Endothelial cell of umbilical vein (primary cell): ENCODE results near the gene RAD51B. TPM values are rescaled to one million over a fixed set of nuclear protein-coding genes. Genes with fewer than 3 reads are reported as not detected.

Source experiments
- BruUV-seq: library from RNA; stranded (reverse); fragments of 400-500 nt; replicated peaks from 2 replicates; lab custom pipeline; 2021; lab: Mats Ljungman, UMichigan
- CTCF ChIA-PET: fragments of 300-600, 350-600 bp; sonication (Branson Sonifier 250); formaldehyde crosslinking; loops from one replicate; lab custom pipeline; 2021; ENCODE audit warnings: antibody characterized with exemption, inconsistent platforms; lab: Charles Lee
- POLR2A ChIA-PET: fragments of 300-600, 350-600 bp; sonication (Branson Sonifier 250); formaldehyde crosslinking; loops from one replicate; lab custom pipeline; 2021; ENCODE audit warnings: antibody characterized with exemption, inconsistent platforms; lab: Charles Lee
- DNase-seq: peaks from one replicate; pipeline ENCODE4 v3.0.0-alpha.2; 2011; ENCODE audit warnings: low read depth, low spot score
- FAIRE-seq: peaks from 2 replicates; lab custom pipeline; 2011; peaks lifted over from hg19 to GRCh38; lab: Jason Lieb, UNC
- H2AFZ ChIP-seq: 2 replicates; pipeline ENCODE4 v1.6.0; 2012; ENCODE audit warnings: low read depth, low read length, control low read depth, inconsistent platforms
- H3K27ac ChIP-seq: 2 replicates; pipeline ENCODE4 v1.5.1; 2011; ENCODE audit warnings: low read depth, mild to moderate bottlenecking, control low read depth, low read length, moderate library complexity; ENCODE audit not compliant: insufficient read depth
- H3K27me3 ChIP-seq, 2 experiments: 2 replicates each; pipeline versions ENCODE4 v1.6.0 to v1.6.1; 2011; ENCODE audit warnings: low read length in 2 of 2, mixed read lengths in 1 of 2; ENCODE audit not compliant: control insufficient read depth in 2 of 2, insufficient read depth in 2 of 2
- H3K36me3 ChIP-seq, 2 experiments: 2 replicates in 1 of 2; 3 replicates in 1 of 2; pipeline ENCODE4 v1.5.1; 2011; ENCODE audit warnings: low read length in 2 of 2, mild to moderate bottlenecking in 1 of 2, moderate library complexity in 1 of 2; ENCODE audit not compliant: control insufficient read depth in 2 of 2, insufficient read depth in 2 of 2; ENCODE audit errors: extremely low read depth in 1 of 2
- H3K4me1 ChIP-seq: 3 replicates; pipeline ENCODE4 v1.5.1; 2011; ENCODE audit warnings: mild to moderate bottlenecking, low read length; ENCODE audit not compliant: control insufficient read depth, insufficient read depth; ENCODE audit errors: extremely low read depth
- H3K4me2 ChIP-seq: 2 replicates; pipeline ENCODE4 v1.6.1; 2011; ENCODE audit warnings: low read length, control low read depth, mixed read lengths; ENCODE audit not compliant: insufficient read depth
- H3K4me3 ChIP-seq, 3 experiments: fragments of 200-600 bp in 1 of 3; sonication (generic), shearing (Covaris generic) in 1 of 3; replicated peaks in 1 of 3; 2 replicates each; pipeline ENCODE4 v1.5.1; 2011 to 2016; ENCODE audit warnings: control low read depth in 3 of 3, low read length in 3 of 3, mild to moderate bottlenecking in 2 of 3, inconsistent platforms in 1 of 3, low read depth in 1 of 3, moderate library complexity in 1 of 3; ENCODE audit not compliant: insufficient read depth in 1 of 3
- H3K79me2 ChIP-seq: 2 replicates; pipeline ENCODE4 v1.6.0; 2012; ENCODE audit warnings: low read length, inconsistent platforms; ENCODE audit not compliant: control insufficient read depth, insufficient read depth
- H3K9ac ChIP-seq: replicated peaks from 2 replicates; pipeline ENCODE3; 2011; ENCODE audit warnings: low read length, control low read depth; ENCODE audit not compliant: insufficient read depth; ENCODE audit errors: extremely low read depth
- H3K9me1 ChIP-seq: replicated peaks from 3 replicates; pipeline ENCODE4 v1.6.0; 2011; ENCODE audit warnings: mild to moderate bottlenecking, low read length; ENCODE audit not compliant: control insufficient read depth, insufficient read depth; ENCODE audit errors: extremely low read depth
- H3K9me3 ChIP-seq: replicated peaks from 2 replicates; pipeline ENCODE4 v1.5.1; 2012; ENCODE audit warnings: low read length, inconsistent platforms; ENCODE audit not compliant: control insufficient read depth, insufficient read depth
- H4K20me1 ChIP-seq: replicated peaks from 2 replicates; pipeline ENCODE3; 2011; ENCODE audit warnings: mild to moderate bottlenecking, low read length; ENCODE audit not compliant: control insufficient read depth, insufficient read depth; ENCODE audit errors: extremely low read depth
- CTCF ChIP-seq, 2 donors: IDR thresholded peaks; 1 replicate in 1 of 2; 2 replicates in 1 of 2; pipeline ENCODE4 v1.5.1; 2011; ENCODE audit warnings: low read length in 2 of 2, mild to moderate bottlenecking in 2 of 2, moderate library complexity in 2 of 2, control low read depth in 1 of 2, inconsistent platforms in 1 of 2, low read depth in 1 of 2; ENCODE audit not compliant: insufficient read depth in 1 of 2; ENCODE audit errors: extremely low read depth in 1 of 2
- EZH2 ChIP-seq: IDR thresholded peaks from 2 replicates; pipeline ENCODE4 v1.6.1; 2012; ENCODE audit warnings: borderline replicate concordance, low read depth, mild to moderate bottlenecking, moderate library complexity, low read length, inconsistent platforms; ENCODE audit not compliant: severe bottlenecking
- FOS ChIP-seq: IDR thresholded peaks from 2 replicates; pipeline ENCODE4 v1.6.1; 2011; ENCODE audit warnings: mild to moderate bottlenecking, low read length, moderate library complexity, borderline replicate concordance; ENCODE audit not compliant: insufficient read depth
- GATA2 ChIP-seq: IDR thresholded peaks from 2 replicates; pipeline ENCODE4 v1.7.0; 2011; ENCODE audit warnings: low read depth, mild to moderate bottlenecking, moderate library complexity, mixed read lengths, low read length; ENCODE audit not compliant: insufficient read length, insufficient read depth
- JUN ChIP-seq: IDR thresholded peaks from 2 replicates; pipeline ENCODE4 v1.6.1; 2011; ENCODE audit warnings: borderline replicate concordance, low read depth; ENCODE audit not compliant: insufficient read length, insufficient read depth
- MAX ChIP-seq: IDR thresholded peaks from 2 replicates; pipeline ENCODE4 v1.6.1; 2011; ENCODE audit not compliant: insufficient read depth, insufficient read length
- MYC ChIP-seq: IDR thresholded peaks from one replicate; pipeline ENCODE4 v1.6.1; 2011; ENCODE audit warnings: mild to moderate bottlenecking, low read depth, low read length
- POLR2A ChIP-seq: IDR thresholded peaks from 2 replicates; pipeline ENCODE4 v1.6.1; 2012; ENCODE audit warnings: low read depth, mild to moderate bottlenecking, control low read depth, low read length
- POLR2AphosphoS5 ChIP-seq: IDR thresholded peaks from 2 replicates; pipeline ENCODE4 v1.6.1; 2012; ENCODE audit warnings: low read depth, mild to moderate bottlenecking, control low read depth, low read length, moderate library complexity; ENCODE audit not compliant: insufficient read depth
- dilution Hi-C: fragments of 300-500 bp; cut with MboI; formaldehyde crosslinking; loops from one replicate; pipeline ENCODE4 v1.15.0; 2019; ENCODE audit warnings: low sequenced_read_pairs; ENCODE audit not compliant: extremely low pct_ligation_motif_present
- intact Hi-C: fragments of 100-400 bp; cut with micrococcal nuclease; formaldehyde crosslinking; loops from one replicate; pipeline ENCODE4 v1.10.0; 2022
- polyA plus RNA-seq, 4 experiments: library from polyadenylated mRNA; depleted of rRNA in 3 of 4; stranded (reverse) in 3 of 4; unstranded in 1 of 4; fragments of >200 nt; gene quantifications; 2 replicates each; pipeline versions ENCODE4 v1.2.1 to v1.2.3, GENCODE V29; 2011 to 2012; ENCODE audit warnings: missing spikeins in 1 of 4
- total RNA-seq: library from RNA; stranded (reverse); gene quantifications from 2 replicates; pipeline ENCODE4 v1.2.3, GENCODE V29; 2021

RAD51B gene
- total and polyA plus RNA-seq, 2 donors (not counting 3 experiments of a cell fraction or from before 2014, with no cell fraction given): 3.9 to 19.0 TPM

- dilution Hi-C loops (no loop called here), intact Hi-C loops (no loop called here)
- Histone ChIP-seq H3K4me2 (no peak overlapping the region), H3K4me3 (no peak overlapping the region), H3K79me2 (no peaks in the 10 kb centered on the region), H3K4me1 (peaks cover 9% of the 10 kb centered on the region), H3K27ac (no peak overlapping the region), H3K36me3 (no peaks in the 10 kb centered on the region), H3K9me3 (no peaks in the 10 kb centered on the region), H3K27me3 (no peaks in the 10 kb centered on the region), H3K9me1 (no peaks in the 10 kb centered on the region), H4K20me1 (no peaks in the 10 kb centered on the region), H3K9ac (no peak overlapping the region), H2AFZ (no peak overlapping the region)
- DNase-seq (no peak), FAIRE-seq (no peak)
- CTCF ChIA-PET: interaction anchor here (1.2 kb wide), 1 partner anchor 20 kb away, joined by 3 read pairs; no protein-coding TSS in a partner anchor
- TF ChIP-seq EZH2 (no peak), MAX (no peak), JUN (no peak), FOS (no peak), CTCF (IDR thresholded peaks at IDR 0.05; ENCODE audit: extremely low read depth in 1 of 2, insufficient read depth in 1 of 2, low read depth in 1 of 2, low read length in 2 of 2) (no peak), MYC (no peak), POLR2A (no peak), POLR2AphosphoS5 (no peak), GATA2 (no peak)
- POLR2A ChIA-PET: no interaction called here
- no TSS peak for BruUV-seq
These were observed 222.3 kb downstream of the RAD51B start for GRCh38 chr14:68041876-68042354.
